Stimulated activated CD4-positive, alpha-beta T cell treated with anti-CD3 and anti-CD28 coated beads, Interleukin-4, amount 100 ng/mL, for 24 hours (primary cell): ENCODE data around the gene GRIN2D.

ENCODE experiments used
- DNase-seq: peaks from one replicate; pipeline ENCODE4 v3.0.0-alpha.2; 2020

Gene GRIN2D

GRCh38 chr19:48398375-48399235, 5.1 kb downstream of the GRIN2D start:
- peak; percentile 80 for DNase-seq

GRCh38 chr19:48400018-48400742, 6.7 kb downstream of the GRIN2D start:
- DNase-seq, result no peak

- no peak for DNase-seq
These were observed 7.8 kb downstream of the GRIN2D start for GRCh38 chr19:48401287-48401686.

GRCh38 chr19:48403606-48404005, 10.1 kb downstream of the GRIN2D start:
- peak; percentile 45 for DNase-seq

GRCh38 chr19:48405010-48405659, 11.7 kb downstream of the GRIN2D start:
- no peak for DNase-seq

- DNase-seq, result no peak
These were observed 12.4 kb downstream of the GRIN2D start for GRCh38 chr19:48405850-48406249.

GRCh38 chr19:48413879-48414587, 20.6 kb downstream of the GRIN2D start:
- DNase-seq, result no peak

- peak; percentile 69 for DNase-seq
These were observed 21.9 kb downstream of the GRIN2D start for GRCh38 chr19:48415395-48415794.

GRCh38 chr19:48415806-48416221, 22.3 kb downstream of the GRIN2D start:
- no peak for DNase-seq

GRCh38 chr19:48417421-48417820, 24.0 kb downstream of the GRIN2D start:
- DNase-seq, result no peak

- no peak for DNase-seq
These were observed 25.0 kb downstream of the GRIN2D start for GRCh38 chr19:48418317-48419064.

- DNase-seq, result peak; percentile 73
These were observed 25.9 kb downstream of the GRIN2D start for GRCh38 chr19:48419158-48419920.

GRCh38 chr19:48421548-48421947, 28.1 kb downstream of the GRIN2D start:
- no peak for DNase-seq

- DNase-seq, result no peak
These were observed 31.3 kb downstream of the GRIN2D start for GRCh38 chr19:48424694-48425219.

- no peak for DNase-seq
These were observed 35.2 kb downstream of the GRIN2D start for GRCh38 chr19:48428670-48429069.

GRCh38 chr19:48433337-48433736, 39.9 kb downstream of the GRIN2D start:
- no peak for DNase-seq

GRCh38 chr19:48436586-48436985, 43.1 kb downstream of the GRIN2D start:
- DNase-seq, result no peak

GRCh38 chr19:48441360-48442050, 48.0 kb downstream of the GRIN2D start:
- no peak for DNase-seq

GRCh38 chr19:48442116-48443035, 48.9 kb downstream of the GRIN2D start:
- DNase-seq, result no peak
